OCI-LY7 (cell line): Measurements from ENCODE around the gene TMEM86B.

Experiments used
- EZH2phosphoT487 ChIP-seq: fragments of 200-600 bp; sonication (generic); IDR thresholded peaks from 2 replicates; pipeline ENCODE4 v1.6.1; 2018; ENCODE audit warnings: low read depth, borderline replicate concordance, mild to moderate bottlenecking, mixed run types, antibody characterized with exemption, low read length, moderate library complexity, mixed read lengths
- TF ChIP-seq, protein P1 (sequence below): fragments of 200-600 bp; sonication (generic); conservative IDR thresholded peaks from 2 replicates; pipeline ENCODE4 v1.5.1; 2014; ENCODE audit warnings: mild to moderate bottlenecking, antibody characterized with exemption, low read length, moderate library complexity, mixed read lengths

- TF ChIP-seq, protein P1, sequence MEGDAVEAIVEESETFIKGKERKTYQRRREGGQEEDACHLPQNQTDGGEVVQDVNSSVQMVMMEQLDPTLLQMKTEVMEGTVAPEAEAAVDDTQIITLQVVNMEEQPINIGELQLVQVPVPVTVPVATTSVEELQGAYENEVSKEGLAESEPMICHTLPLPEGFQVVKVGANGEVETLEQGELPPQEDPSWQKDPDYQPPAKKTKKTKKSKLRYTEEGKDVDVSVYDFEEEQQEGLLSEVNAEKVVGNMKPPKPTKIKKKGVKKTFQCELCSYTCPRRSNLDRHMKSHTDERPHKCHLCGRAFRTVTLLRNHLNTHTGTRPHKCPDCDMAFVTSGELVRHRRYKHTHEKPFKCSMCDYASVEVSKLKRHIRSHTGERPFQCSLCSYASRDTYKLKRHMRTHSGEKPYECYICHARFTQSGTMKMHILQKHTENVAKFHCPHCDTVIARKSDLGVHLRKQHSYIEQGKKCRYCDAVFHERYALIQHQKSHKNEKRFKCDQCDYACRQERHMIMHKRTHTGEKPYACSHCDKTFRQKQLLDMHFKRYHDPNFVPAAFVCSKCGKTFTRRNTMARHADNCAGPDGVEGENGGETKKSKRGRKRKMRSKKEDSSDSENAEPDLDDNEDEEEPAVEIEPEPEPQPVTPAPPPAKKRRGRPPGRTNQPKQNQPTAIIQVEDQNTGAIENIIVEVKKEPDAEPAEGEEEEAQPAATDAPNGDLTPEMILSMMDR, result no peak
- no peak for TF ChIP-seq EZH2phosphoT487
Measured at GRCh38 chr19:55264531-55264930, 36.0 kb upstream of the TMEM86B start.
